ENCODE results near the gene LMTK3. TPM values are rescaled to one million over a fixed set of nuclear protein-coding genes. Genes with fewer than 3 reads are reported as not detected.
A peak's percentile ranks its signal among the peaks of the same experiment; 100 is the strongest.

LMTK3 gene
- total and polyA plus RNA-seq, 2 donors (not counting 1 experiment from before 2014, with no cell fraction given), result 0.17 TPM; not detected in 1

DNA sequence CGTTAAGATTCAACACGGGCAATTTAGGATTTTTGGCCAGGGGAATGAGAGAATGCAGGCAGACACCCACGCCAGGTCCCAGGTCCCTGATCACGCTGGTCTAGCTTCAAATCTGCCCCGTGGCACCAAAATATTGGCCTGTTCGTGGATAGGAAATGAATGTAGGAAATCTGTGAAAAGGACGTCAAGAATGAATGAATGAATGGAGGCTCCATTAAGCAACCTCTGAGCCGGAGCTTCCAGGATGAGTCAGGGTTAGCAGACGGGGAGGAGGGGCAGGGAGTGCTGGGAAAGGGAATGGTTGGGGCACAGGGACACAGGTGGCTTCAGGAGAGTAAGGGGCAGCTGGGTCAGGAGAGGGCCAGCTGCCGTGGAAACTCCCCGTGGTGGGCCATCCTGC lies 44.5 kb upstream of the LMTK3 start:
- Histone ChIP-seq H3K27ac (ENCODE audit: insufficient read depth, low read length) (no peak overlapping the region), H3K4me3 (replicated peaks in 1 of 4; ENCODE audit: control extremely low read depth in 1 of 4, insufficient read depth in 1 of 4, low read depth in 3 of 4, low read length in 4 of 4) (no peak overlapping the region), H3K27me3 (ENCODE audit: control insufficient read depth, insufficient read depth, low read length) (no peaks in the 10 kb centered on the region), H3K9me3 (ENCODE audit: control insufficient read depth, insufficient read depth, low read depth, low read length) (no peaks in the 10 kb centered on the region), H4K20me1 (ENCODE audit: control insufficient read depth, extremely low read depth, insufficient read depth, low read length) (no peaks in the 10 kb centered on the region), H3K4me1 (ENCODE audit: control insufficient read depth, extremely low read depth, insufficient read depth, low read length) (peaks cover 3% of the 10 kb centered on the region), H3K36me3 (ENCODE audit: control insufficient read depth, insufficient read depth, low read length) (no peaks in the 10 kb centered on the region), H3K4me2 (ENCODE audit: extremely low read depth, insufficient read depth, low read length) (no peak overlapping the region), H2AFZ (ENCODE audit: low read length) (no peak overlapping the region), H3K9ac (ENCODE audit: insufficient read depth, low read length) (no peak overlapping the region), H3K79me2 (ENCODE audit: control insufficient read depth, insufficient read depth, low read length) (no peaks in the 10 kb centered on the region)
- peak; percentile 62 to 68 for DNase-seq (ENCODE audit: low read depth in 2 of 2)
- TF ChIP-seq CTCF (conservative IDR thresholded peaks at IDR 0.05 in 1 of 2, IDR thresholded peaks at IDR 0.05 in 1 of 2; ENCODE audit: low read depth in 1 of 2, low read length in 2 of 2) (no peak), EZH2 (IDR thresholded peaks at IDR 0.05; ENCODE audit: low read length, missing control alignments) (no peak)

- Histone ChIP-seq H3K27me3 (ENCODE audit: control insufficient read depth, insufficient read depth, low read length) (no peaks in the 10 kb centered on the region), H3K27ac (ENCODE audit: insufficient read depth, low read length) (no peak overlapping the region), H3K79me2 (ENCODE audit: control insufficient read depth, insufficient read depth, low read length) (no peaks in the 10 kb centered on the region), H3K4me1 (ENCODE audit: control insufficient read depth, extremely low read depth, insufficient read depth, low read length) (peaks cover 3% of the 10 kb centered on the region), H3K4me3 (replicated peaks in 1 of 4; ENCODE audit: control extremely low read depth in 1 of 4, insufficient read depth in 1 of 4, low read depth in 3 of 4, low read length in 4 of 4) (no peak overlapping the region), H3K4me2 (ENCODE audit: extremely low read depth, insufficient read depth, low read length) (no peak overlapping the region), H4K20me1 (ENCODE audit: control insufficient read depth, extremely low read depth, insufficient read depth, low read length) (no peaks in the 10 kb centered on the region), H2AFZ (ENCODE audit: low read length) (no peak overlapping the region), H3K36me3 (ENCODE audit: control insufficient read depth, insufficient read depth, low read length) (no peaks in the 10 kb centered on the region), H3K9me3 (ENCODE audit: control insufficient read depth, insufficient read depth, low read depth, low read length) (no peaks in the 10 kb centered on the region), H3K9ac (ENCODE audit: insufficient read depth, low read length) (no peak overlapping the region)
- no peak for TF ChIP-seq EZH2 (IDR thresholded peaks at IDR 0.05; ENCODE audit: low read length, missing control alignments)
- TF ChIP-seq CTCF (conservative IDR thresholded peaks at IDR 0.05 in 1 of 2, IDR thresholded peaks at IDR 0.05 in 1 of 2; ENCODE audit: low read depth in 1 of 2, low read length in 2 of 2), result no peak
- no peak for DNase-seq (ENCODE audit: low read depth in 2 of 2)
These were observed 42.9 kb upstream of the LMTK3 start for GRCh38 chr19:48554385-48555091.

DNA sequence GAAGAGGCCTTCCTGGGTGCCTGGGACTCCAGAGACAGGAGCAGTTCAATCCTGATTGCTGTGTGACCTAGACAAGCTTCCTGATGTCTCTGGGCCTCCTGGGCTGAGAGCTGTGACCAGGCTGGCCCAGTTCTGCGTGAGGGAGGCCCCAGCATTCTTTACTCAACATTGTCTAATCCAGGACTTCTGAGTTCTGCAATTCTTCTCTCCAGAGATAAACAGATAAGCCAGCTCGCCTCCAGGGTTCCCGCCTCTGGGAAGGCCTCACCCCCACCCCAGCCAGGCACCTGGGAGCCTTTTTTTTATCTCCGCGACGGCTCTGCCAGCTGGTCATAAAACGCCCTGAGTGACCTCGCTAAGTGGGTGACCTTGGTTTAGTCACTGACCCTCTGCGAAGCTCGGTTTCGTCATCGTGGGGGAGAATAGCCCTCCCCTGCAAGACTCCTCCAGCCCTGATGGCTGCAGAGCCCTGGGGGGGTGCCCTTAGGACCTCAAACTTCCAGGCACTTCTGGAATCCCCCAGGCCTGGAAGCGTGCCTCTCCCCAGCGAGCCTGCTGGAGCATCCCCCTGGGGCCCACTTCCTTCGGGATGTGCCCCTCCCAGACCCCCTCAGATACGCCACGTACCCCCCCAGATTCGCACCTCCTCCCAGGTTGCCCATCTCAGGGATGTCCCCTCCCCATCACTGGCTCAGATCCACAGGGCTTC lies 42.2 kb upstream of the LMTK3 start:
- no peak for TF ChIP-seq CTCF (conservative IDR thresholded peaks at IDR 0.05 in 1 of 2, IDR thresholded peaks at IDR 0.05 in 1 of 2; ENCODE audit: low read depth in 1 of 2, low read length in 2 of 2)
- TF ChIP-seq EZH2 (IDR thresholded peaks at IDR 0.05; ENCODE audit: low read length, missing control alignments), result no peak
- Histone ChIP-seq H4K20me1 (ENCODE audit: control insufficient read depth, extremely low read depth, insufficient read depth, low read length) (no peaks in the 10 kb centered on the region), H3K4me1 (ENCODE audit: control insufficient read depth, extremely low read depth, insufficient read depth, low read length) (peaks cover 3% of the 10 kb centered on the region), H3K4me3 (replicated peaks in 1 of 4; ENCODE audit: control extremely low read depth in 1 of 4, insufficient read depth in 1 of 4, low read depth in 3 of 4, low read length in 4 of 4) (no peak overlapping the region), H3K27me3 (ENCODE audit: control insufficient read depth, insufficient read depth, low read length) (no peaks in the 10 kb centered on the region), H3K36me3 (ENCODE audit: control insufficient read depth, insufficient read depth, low read length) (no peaks in the 10 kb centered on the region), H3K4me2 (ENCODE audit: extremely low read depth, insufficient read depth, low read length) (no peak overlapping the region), H3K9ac (ENCODE audit: insufficient read depth, low read length) (no peak overlapping the region), H3K79me2 (ENCODE audit: control insufficient read depth, insufficient read depth, low read length) (no peaks in the 10 kb centered on the region), H2AFZ (ENCODE audit: low read length) (no peak overlapping the region), H3K27ac (ENCODE audit: insufficient read depth, low read length) (no peak overlapping the region), H3K9me3 (ENCODE audit: control insufficient read depth, insufficient read depth, low read depth, low read length) (no peaks in the 10 kb centered on the region)
- DNase-seq (ENCODE audit: low read depth in 2 of 2), result peak; percentile 60 to 77
